ENCODE results near the gene ATP11B.

ATP11B gene

GRCh38 chr3:182768413-182768812, 24.9 kb upstream of the ATP11B start:
- H3K4me2 ChIP-seq (ENCODE audit: low read length), result no peak overlapping the region
- H2BK5ac ChIP-seq (ENCODE audit: low read depth, low read length, poor library complexity), result no peak overlapping the region
- H3K79me2 ChIP-seq (ENCODE audit: control insufficient read depth, insufficient read depth, low read length, poor library complexity), result no peaks in the 10 kb centered on the region
- no peak overlapping the region for H4K12ac ChIP-seq (ENCODE audit: low read depth, low read length)
- no peak overlapping the region for H2AFZ ChIP-seq (ENCODE audit: insufficient read depth, low read length, poor library complexity)
- no peak overlapping the region for H2BK12ac ChIP-seq (ENCODE audit: low read length)
- H3K27ac ChIP-seq (ENCODE audit: low read depth, low read length), result no peak overlapping the region
- H3K4me3 ChIP-seq (ENCODE audit: low read depth, low read length), result no peak overlapping the region
- WGBS (ENCODE audit: extremely low coverage, insufficient coverage, insufficient read length), result no CpG with 5 or more reads among the region's 1 CpG
- H3K36me3 ChIP-seq (ENCODE audit: control insufficient read depth in 1 of 2, insufficient read depth in 2 of 2, low read length in 2 of 2), result no peaks in the 10 kb centered on the region
- DNase-seq, result no peak
- no peak overlapping the region for H3K23ac ChIP-seq (ENCODE audit: low read length)
- no peak overlapping the region for H4K8ac ChIP-seq (ENCODE audit: low read depth, low read length)
- H3K9me3 ChIP-seq (ENCODE audit: insufficient read depth, low read depth, low read length), result no peaks in the 10 kb centered on the region
- no peak overlapping the region for H2AK5ac ChIP-seq (ENCODE audit: low read length)
- H2BK120ac ChIP-seq (ENCODE audit: insufficient read depth, low read length, poor library complexity), result no peak overlapping the region
- no peak overlapping the region for H3K14ac ChIP-seq (ENCODE audit: low read length)
- H3K79me1 ChIP-seq (ENCODE audit: low read length), result no peaks in the 10 kb centered on the region
- H3K9ac ChIP-seq (ENCODE audit: low read length), result no peak overlapping the region
- no peaks in the 10 kb centered on the region for H3K4me1 ChIP-seq (ENCODE audit: control insufficient read depth in 1 of 2, insufficient read depth in 2 of 2, low read length in 2 of 2)
- H3K27me3 ChIP-seq (ENCODE audit: insufficient read depth, low read length), result no peaks in the 10 kb centered on the region
- H3K4ac ChIP-seq (ENCODE audit: low read depth, low read length), result no peak overlapping the region
- no peak overlapping the region for H4K91ac ChIP-seq (ENCODE audit: low read depth, low read length)
- no peak overlapping the region for H3K18ac ChIP-seq (ENCODE audit: low read length)

GRCh38 chr3:182769673-182770072, 23.6 kb upstream of the ATP11B start:
- Histone ChIP-seq H2AK5ac (ENCODE audit: low read length) (no peak overlapping the region), H3K79me1 (ENCODE audit: low read length) (no peaks in the 10 kb centered on the region), H3K4me2 (ENCODE audit: low read length) (no peak overlapping the region), H4K91ac (ENCODE audit: low read depth, low read length) (no peak overlapping the region), H3K14ac (ENCODE audit: low read length) (no peak overlapping the region), H2BK120ac (ENCODE audit: insufficient read depth, low read length, poor library complexity) (no peak overlapping the region), H3K36me3 (ENCODE audit: control insufficient read depth in 1 of 2, insufficient read depth in 2 of 2, low read length in 2 of 2) (no peaks in the 10 kb centered on the region), H3K4me3 (ENCODE audit: low read depth, low read length) (no peak overlapping the region), H3K4me1 (ENCODE audit: control insufficient read depth in 1 of 2, insufficient read depth in 2 of 2, low read length in 2 of 2) (no peaks in the 10 kb centered on the region), H3K18ac (ENCODE audit: low read length) (no peak overlapping the region), H3K79me2 (ENCODE audit: control insufficient read depth, insufficient read depth, low read length, poor library complexity) (no peaks in the 10 kb centered on the region), H3K27me3 (ENCODE audit: insufficient read depth, low read length) (no peaks in the 10 kb centered on the region), H2BK5ac (ENCODE audit: low read depth, low read length, poor library complexity) (no peak overlapping the region), H3K4ac (ENCODE audit: low read depth, low read length) (no peak overlapping the region), H3K23ac (ENCODE audit: low read length) (no peak overlapping the region), H3K9me3 (ENCODE audit: insufficient read depth, low read depth, low read length) (no peaks in the 10 kb centered on the region), H3K9ac (ENCODE audit: low read length) (no peak overlapping the region), H2AFZ (ENCODE audit: insufficient read depth, low read length, poor library complexity) (no peak overlapping the region), H3K27ac (ENCODE audit: low read depth, low read length) (no peak overlapping the region), H4K12ac (ENCODE audit: low read depth, low read length) (no peak overlapping the region), H2BK12ac (ENCODE audit: low read length) (no peak overlapping the region), H4K8ac (ENCODE audit: low read depth, low read length) (no peak overlapping the region)
- no CpG with 5 or more reads among the region's 2 CpGs for WGBS (ENCODE audit: extremely low coverage, insufficient coverage, insufficient read length)
- no peak for DNase-seq

GRCh38 chr3:182782149-182782548, 11.2 kb upstream of the ATP11B start:
- H3K4me1 ChIP-seq (ENCODE audit: control insufficient read depth in 1 of 2, insufficient read depth in 2 of 2, low read length in 2 of 2), result no peaks in the 10 kb centered on the region
- no peak overlapping the region for H3K23ac ChIP-seq (ENCODE audit: low read length)
- no peaks in the 10 kb centered on the region for H3K27me3 ChIP-seq (ENCODE audit: insufficient read depth, low read length)
- no CpG with 5 or more reads among the region's 1 CpG for WGBS (ENCODE audit: extremely low coverage, insufficient coverage, insufficient read length)
- H3K9ac ChIP-seq (ENCODE audit: low read length), result no peak overlapping the region
- no peaks in the 10 kb centered on the region for H3K36me3 ChIP-seq (ENCODE audit: control insufficient read depth in 1 of 2, insufficient read depth in 2 of 2, low read length in 2 of 2)
- DNase-seq, result no peak
- H4K12ac ChIP-seq (ENCODE audit: low read depth, low read length), result no peak overlapping the region
- no peak overlapping the region for H2AK5ac ChIP-seq (ENCODE audit: low read length)
- no peak overlapping the region for H2BK120ac ChIP-seq (ENCODE audit: insufficient read depth, low read length, poor library complexity)
- H3K79me1 ChIP-seq (ENCODE audit: low read length), result no peaks in the 10 kb centered on the region
- no peak overlapping the region for H2BK5ac ChIP-seq (ENCODE audit: low read depth, low read length, poor library complexity)
- H2BK12ac ChIP-seq (ENCODE audit: low read length), result no peak overlapping the region
- H4K91ac ChIP-seq (ENCODE audit: low read depth, low read length), result no peak overlapping the region
- no peak overlapping the region for H2AFZ ChIP-seq (ENCODE audit: insufficient read depth, low read length, poor library complexity)
- H3K14ac ChIP-seq (ENCODE audit: low read length), result no peak overlapping the region
- no peak overlapping the region for H3K4me3 ChIP-seq (ENCODE audit: low read depth, low read length)
- no peak overlapping the region for H3K4me2 ChIP-seq (ENCODE audit: low read length)
- H3K18ac ChIP-seq (ENCODE audit: low read length), result no peak overlapping the region
- H3K9me3 ChIP-seq (ENCODE audit: insufficient read depth, low read depth, low read length), result no peaks in the 10 kb centered on the region
- H4K8ac ChIP-seq (ENCODE audit: low read depth, low read length), result no peak overlapping the region
- H3K27ac ChIP-seq (ENCODE audit: low read depth, low read length), result no peak overlapping the region
- H3K79me2 ChIP-seq (ENCODE audit: control insufficient read depth, insufficient read depth, low read length, poor library complexity), result no peaks in the 10 kb centered on the region
- H3K4ac ChIP-seq (ENCODE audit: low read depth, low read length), result no peak overlapping the region

GRCh38 chr3:182783106-182783505, 10.2 kb upstream of the ATP11B start:
- DNase-seq, result no peak
- no peak overlapping the region for H4K8ac ChIP-seq (ENCODE audit: low read depth, low read length)
- no peak overlapping the region for H3K14ac ChIP-seq (ENCODE audit: low read length)
- no peak overlapping the region for H2BK5ac ChIP-seq (ENCODE audit: low read depth, low read length, poor library complexity)
- H2BK120ac ChIP-seq (ENCODE audit: insufficient read depth, low read length, poor library complexity), result no peak overlapping the region
- no CpG with 5 or more reads among the region's 1 CpG for WGBS (ENCODE audit: extremely low coverage, insufficient coverage, insufficient read length)
- H3K18ac ChIP-seq (ENCODE audit: low read length), result no peak overlapping the region
- H3K4me1 ChIP-seq (ENCODE audit: control insufficient read depth in 1 of 2, insufficient read depth in 2 of 2, low read length in 2 of 2), result no peaks in the 10 kb centered on the region
- no peak overlapping the region for H3K23ac ChIP-seq (ENCODE audit: low read length)
- H3K9me3 ChIP-seq (ENCODE audit: insufficient read depth, low read depth, low read length), result no peaks in the 10 kb centered on the region
- no peak overlapping the region for H3K4me3 ChIP-seq (ENCODE audit: low read depth, low read length)
- no peaks in the 10 kb centered on the region for H3K36me3 ChIP-seq (ENCODE audit: control insufficient read depth in 1 of 2, insufficient read depth in 2 of 2, low read length in 2 of 2)
- no peak overlapping the region for H3K27ac ChIP-seq (ENCODE audit: low read depth, low read length)
- no peaks in the 10 kb centered on the region for H3K27me3 ChIP-seq (ENCODE audit: insufficient read depth, low read length)
- H3K4me2 ChIP-seq (ENCODE audit: low read length), result no peak overlapping the region
- H3K9ac ChIP-seq (ENCODE audit: low read length), result no peak overlapping the region
- H3K79me2 ChIP-seq (ENCODE audit: control insufficient read depth, insufficient read depth, low read length, poor library complexity), result no peaks in the 10 kb centered on the region
- H3K4ac ChIP-seq (ENCODE audit: low read depth, low read length), result no peak overlapping the region
- no peaks in the 10 kb centered on the region for H3K79me1 ChIP-seq (ENCODE audit: low read length)
- no peak overlapping the region for H4K12ac ChIP-seq (ENCODE audit: low read depth, low read length)
- H4K91ac ChIP-seq (ENCODE audit: low read depth, low read length), result no peak overlapping the region
- H2AK5ac ChIP-seq (ENCODE audit: low read length), result no peak overlapping the region
- no peak overlapping the region for H2BK12ac ChIP-seq (ENCODE audit: low read length)
- H2AFZ ChIP-seq (ENCODE audit: insufficient read depth, low read length, poor library complexity), result no peak overlapping the region

Measured in trophoblast cell (in vitro differentiated cells and primary cell).